GM23338 (cell line): ENCODE results near the gene BCAR3. TPM values are rescaled to one million over a fixed set of nuclear protein-coding genes. Genes with fewer than 3 reads are reported as not detected.

Experiments
- ATAC-seq: fragments of 200-7000 bp; cut with Tn5 transposase; 3 replicates; pipeline ENCODE4 v1.9.1; 2020
- DNase-seq: peaks from one replicate; pipeline ENCODE4 v3.0.0-alpha.2; 2015; ENCODE audit warnings: low spot score
- H2AFZ ChIP-seq: fragments of 200-600 bp; sonication (generic); 2 replicates; pipeline ENCODE4 v1.8.0; 2016; ENCODE audit warnings: antibody characterized with exemption, mild to moderate bottlenecking, moderate library complexity
- H3F3A ChIP-seq: fragments of 200-600 bp; sonication (generic); replicated peaks from 2 replicates; pipeline ENCODE4 v1.8.0; 2017; ENCODE audit warnings: antibody characterized with exemption, mixed run types, low read depth
- H3K27ac ChIP-seq: fragments of 200-600 bp; sonication (generic); 2 replicates; pipeline ENCODE4 v1.6.1; 2016; ENCODE audit warnings: low read depth
- H3K27me3 ChIP-seq: fragments of 200-600 bp; sonication (generic); 2 replicates; pipeline ENCODE4 v1.8.0; 2016; ENCODE audit warnings: mild to moderate bottlenecking, mixed run types, moderate library complexity; ENCODE audit not compliant: insufficient read depth
- H3K36me3 ChIP-seq: fragments of 200-600 bp; sonication (generic); 2 replicates; pipeline ENCODE4 v1.8.0; 2016; ENCODE audit warnings: mild to moderate bottlenecking; ENCODE audit not compliant: insufficient read depth
- H3K4me1 ChIP-seq: fragments of 200-600 bp; sonication (generic); 2 replicates; pipeline ENCODE4 v1.8.0; 2016; ENCODE audit warnings: mild to moderate bottlenecking, moderate library complexity; ENCODE audit not compliant: insufficient read depth
- H3K4me2 ChIP-seq: fragments of 200-600 bp; sonication (generic); 2 replicates; pipeline ENCODE4 v1.7.1; 2017; ENCODE audit warnings: mixed run types
- H3K4me3 ChIP-seq: fragments of 200-600 bp; sonication (generic); 2 replicates; pipeline ENCODE4 v1.6.1; 2016; ENCODE audit warnings: mixed run types
- H3K79me2 ChIP-seq: fragments of 200-600 bp; sonication (generic); replicated peaks from 2 replicates; pipeline ENCODE4 v1.8.0; 2017; ENCODE audit warnings: mild to moderate bottlenecking; ENCODE audit not compliant: insufficient read depth
- H3K9me2 ChIP-seq: fragments of 200-600 bp; sonication (generic); 2 replicates; pipeline ENCODE4 v1.8.0; 2017; ENCODE audit not compliant: insufficient read depth
- H4K20me1 ChIP-seq: fragments of 200-600 bp; sonication (generic); replicated peaks from 2 replicates; pipeline ENCODE4 v1.8.0; 2017; ENCODE audit warnings: mild to moderate bottlenecking; ENCODE audit not compliant: insufficient read depth
- H3K27ac Mint-ChIP-seq: 2 replicates; pipeline ENCODE4 v1.8.0; 2020; ENCODE audit warnings: inconsistent platforms, mild to moderate bottlenecking, moderate library complexity, mixed read lengths
- H3K27me3 Mint-ChIP-seq: 3 replicates; pipeline ENCODE4 v1.8.0; 2022; ENCODE audit warnings: low read depth, mild to moderate bottlenecking, moderate library complexity, mixed read lengths, inconsistent platforms; ENCODE audit not compliant: insufficient read depth, poor library complexity
- H3K36me3 Mint-ChIP-seq: 3 replicates; pipeline ENCODE4 v1.8.0; 2021; ENCODE audit warnings: low read depth, mild to moderate bottlenecking, inconsistent platforms, moderate library complexity, mixed read lengths
- H3K4me1 Mint-ChIP-seq: 3 replicates; pipeline ENCODE4 v1.8.0; 2020; ENCODE audit warnings: mild to moderate bottlenecking, inconsistent platforms, mixed read lengths
- H3K4me3 Mint-ChIP-seq: 3 replicates; pipeline ENCODE4 v1.8.0; 2021; ENCODE audit warnings: moderate library complexity, mild to moderate bottlenecking, inconsistent platforms, mixed read lengths
- H3K9me3 Mint-ChIP-seq: 3 replicates; pipeline ENCODE4 v1.8.0; 2020; ENCODE audit warnings: moderate library complexity, mild to moderate bottlenecking, inconsistent platforms, mixed read lengths
- CREB1 ChIP-seq: fragments of 250-450 bp; sonication (Bioruptor Pico); IDR thresholded peaks from 2 replicates; pipeline ENCODE4 v1.5.0; 2020; ENCODE audit warnings: low read depth, mild to moderate bottlenecking, moderate library complexity
- CTCF ChIP-seq, 2 experiments: fragments of 200-600 bp in 1 of 2; sonication (generic) in 1 of 2; conservative IDR thresholded peaks; 2 replicates each; pipeline versions ENCODE4 v1.5.1 to v1.6.1; 2016 to 2017; ENCODE audit warnings: antibody characterized with exemption in 2 of 2, low read depth in 2 of 2, mild to moderate bottlenecking in 2 of 2, moderate library complexity in 1 of 2
- ETS1 ChIP-seq: IDR thresholded peaks from 2 replicates; pipeline ENCODE4 v1.6.1; 2016; ENCODE audit warnings: antibody characterized with exemption
- EZH2phosphoT487 ChIP-seq: fragments of 200-600 bp; sonication (generic); IDR thresholded peaks from one replicate; pipeline ENCODE4 v1.8.1; 2018; ENCODE audit warnings: antibody characterized with exemption; ENCODE audit not compliant: unreplicated experiment
- JUNB ChIP-seq: IDR thresholded peaks from one replicate; pipeline ENCODE4 v1.6.1; 2016; ENCODE audit warnings: antibody characterized with exemption; ENCODE audit not compliant: unreplicated experiment
- NANOG ChIP-seq: IDR thresholded peaks from 2 replicates; pipeline ENCODE4 v1.6.1; 2016; ENCODE audit warnings: antibody characterized with exemption, borderline replicate concordance
- POLR2AphosphoS5 ChIP-seq: IDR thresholded peaks from 2 replicates; pipeline ENCODE4 v1.6.1; 2016; ENCODE audit warnings: antibody characterized with exemption, low read depth
- STAT1 ChIP-seq: IDR thresholded peaks from one replicate; pipeline ENCODE4 v1.6.1; 2016; ENCODE audit warnings: antibody characterized with exemption; ENCODE audit not compliant: unreplicated experiment
- ZNF462 ChIP-seq: fragments of 250-450 bp; sonication (Bioruptor Pico); IDR thresholded peaks from 2 replicates; pipeline ENCODE4 v1.5.0; 2020; ENCODE audit warnings: mild to moderate bottlenecking, moderate library complexity
- polyA plus RNA-seq: library from polyadenylated mRNA; unstranded; fragments of >200 nt; fragmentation: Nextera tagmentation; extraction: Ambion mirVana; gene quantifications from 2 replicates; pipeline ENCODE4 v1.2.1, GENCODE V29; 2016
- total RNA-seq: library from RNA; depleted of rRNA; stranded (reverse); fragments of >200 nt; shearing (Covaris generic); gene quantifications from 2 replicates; pipeline ENCODE4 v1.2.3, GENCODE V29; 2014

Gene BCAR3
- total and polyA plus RNA-seq, 2 experiments from 2014 or later: 5.5 to 9.7 TPM

GRCh38 chr1:93599479-93599878, 82.2 kb downstream of the BCAR3 start (continued):
- TF ChIP-seq ETS1 (no peak), NANOG (no peak), POLR2AphosphoS5 (no peak)

GRCh38 chr1:93598861-93599439, 82.7 kb downstream of the BCAR3 start:
- Mint-ChIP-seq H3K27me3 (no peaks in the 10 kb centered on the region), H3K9me3 (no peaks in the 10 kb centered on the region), H3K4me1 (peaks cover 34% of the 10 kb centered on the region), H3K27ac (peak overlapping the region; percentile 16; the same call in 1 of the 2 replicates), H3K4me3 (no peak overlapping the region), H3K36me3 (no peaks in the 10 kb centered on the region)
- Histone ChIP-seq H3K27ac (no peak overlapping the region), H3K27me3 (no peaks in the 10 kb centered on the region), H3F3A (no peaks in the 10 kb centered on the region), H3K4me1 (peaks cover 30% of the 10 kb centered on the region), H2AFZ (no peak overlapping the region), H3K4me3 (no peak overlapping the region), H3K9me2 (no peaks in the 10 kb centered on the region), H3K36me3 (no peaks in the 10 kb centered on the region), H3K4me2 (no peak overlapping the region), H4K20me1 (no peaks in the 10 kb centered on the region), H3K79me2 (0 out of 2 replicates have a peak, but pooled peaks cover 4% of the 10 kb centered on the region)
- no peak for TF ChIP-seq POLR2AphosphoS5
- TF ChIP-seq NANOG: no peak
- TF ChIP-seq CREB1 (CRISPR knock-in tag): no peak
- DNase-seq: no peak
- no peak for ATAC-seq

GRCh38 chr1:93598396-93598795, 83.2 kb downstream of the BCAR3 start:
- Histone ChIP-seq H2AFZ (no peak overlapping the region), H3K27me3 (no peaks in the 10 kb centered on the region), H3K36me3 (no peaks in the 10 kb centered on the region), H3K9me2 (no peaks in the 10 kb centered on the region), H3K79me2 (0 out of 2 replicates have a peak, but pooled peaks cover 4% of the 10 kb centered on the region), H3K4me1 (peaks cover 35% of the 10 kb centered on the region), H3K4me2 (no peak overlapping the region), H3K4me3 (no peak overlapping the region), H4K20me1 (no peaks in the 10 kb centered on the region), H3F3A (no peaks in the 10 kb centered on the region), H3K27ac (no peak overlapping the region)
- Mint-ChIP-seq H3K27me3 (no peaks in the 10 kb centered on the region), H3K4me1 (peaks cover 38% of the 10 kb centered on the region), H3K36me3 (no peaks in the 10 kb centered on the region), H3K9me3 (no peaks in the 10 kb centered on the region), H3K4me3 (no peak overlapping the region), H3K27ac (peak overlapping the region; percentile 16; the same call in 1 of the 2 replicates)
- no peak; the same call in 2 of the 3 replicates for ATAC-seq
- DNase-seq: no peak
- TF ChIP-seq JUNB (no peak), ZNF462 (no peak), STAT1 (no peak), ETS1 (no peak), EZH2phosphoT487 (no peak), CTCF (conservative IDR thresholded peaks at IDR 0.05; ENCODE audit: low read depth in 2 of 2) (no peak), CREB1 (CRISPR knock-in tag) (no peak)
